HG03108 (cell line): ENCODE results near the gene CRB1.

Experiments
- ATAC-seq: cut with Tn5 transposase; IDR thresholded peaks from one replicate; pipeline ENCODE4 v1.9.1; 2021; ENCODE audit warnings: moderate library complexity; ENCODE audit not compliant: unreplicated experiment

Gene CRB1

DNA sequence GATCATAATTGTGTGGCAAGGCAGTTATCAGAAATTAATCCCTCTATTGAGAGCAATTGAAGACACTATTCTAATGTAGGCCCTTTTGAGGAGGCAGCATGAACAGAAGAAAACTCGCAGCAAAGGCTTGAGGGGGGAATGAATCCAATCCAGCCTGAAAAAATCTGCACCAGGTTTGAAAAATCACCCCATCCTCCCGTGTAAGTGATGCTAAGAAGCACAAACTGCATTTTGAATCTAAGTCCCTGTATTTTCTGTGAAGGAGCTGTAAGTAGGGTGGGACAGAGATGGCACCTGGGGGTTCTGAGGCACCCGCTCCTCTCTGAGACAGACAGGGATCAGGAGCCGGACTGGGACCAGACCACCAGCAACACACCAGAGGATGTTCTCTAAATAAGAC is at the start of gene CRB1:
Gene CRB1 (plus strand): TSS at position 241 of the 400 bp plus-strand sequence. CDS start 161 bp downstream, outside the sequence.
- ATAC-seq = no peak

DNA sequence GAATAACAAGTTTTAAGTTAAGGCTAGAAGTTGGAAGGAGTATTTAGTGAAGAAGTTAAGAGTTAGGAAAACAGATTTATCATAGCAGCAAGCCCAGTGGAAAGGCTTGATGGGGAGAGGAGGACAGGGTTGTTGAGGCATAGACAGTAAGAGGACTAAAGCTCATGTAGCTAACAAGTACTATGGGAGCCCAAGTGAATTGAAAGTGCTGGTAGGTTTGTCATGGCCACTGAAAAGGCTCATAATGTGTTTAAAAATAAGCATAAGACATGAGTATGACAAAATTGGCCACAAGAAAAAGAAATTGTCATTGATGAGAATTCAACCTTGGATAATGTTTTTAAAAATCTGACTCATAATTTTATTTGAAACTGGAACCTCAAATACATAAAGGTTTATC is 49.2 kb upstream of the CRB1 start:
- ATAC-seq = no peak

DNA sequence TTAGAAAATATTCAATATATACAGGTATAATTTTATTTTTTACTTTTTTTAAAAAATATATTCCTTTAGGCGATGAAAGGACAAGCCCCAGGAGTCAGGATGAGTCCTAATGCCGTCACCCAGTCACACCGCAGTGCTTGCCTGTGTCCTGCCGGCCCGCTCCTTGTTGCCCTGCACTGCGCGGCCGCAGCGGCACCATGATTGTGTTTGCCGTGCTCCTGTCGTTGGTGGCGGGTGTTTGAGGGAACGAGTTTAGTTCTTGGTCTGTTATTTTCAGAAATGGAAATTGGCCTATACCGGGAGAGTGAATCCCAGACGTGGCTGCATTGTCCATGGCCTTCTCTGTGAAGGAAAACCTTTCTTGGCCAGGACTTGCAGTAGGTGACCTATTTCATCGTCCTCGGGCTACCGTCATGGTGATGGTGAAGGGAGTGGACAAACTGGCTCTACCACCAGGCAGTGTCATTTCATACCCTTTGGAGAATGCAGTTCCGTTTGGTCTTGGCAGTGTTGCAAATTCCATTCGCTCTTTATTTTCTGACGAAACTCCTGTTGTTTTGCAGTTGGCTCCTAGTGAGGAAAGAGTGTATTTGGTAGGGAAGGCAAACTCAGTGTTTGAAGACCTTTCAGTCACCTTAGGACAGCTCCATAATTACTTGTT is 45.9 kb upstream of the CRB1 start:
- no peak for ATAC-seq

DNA sequence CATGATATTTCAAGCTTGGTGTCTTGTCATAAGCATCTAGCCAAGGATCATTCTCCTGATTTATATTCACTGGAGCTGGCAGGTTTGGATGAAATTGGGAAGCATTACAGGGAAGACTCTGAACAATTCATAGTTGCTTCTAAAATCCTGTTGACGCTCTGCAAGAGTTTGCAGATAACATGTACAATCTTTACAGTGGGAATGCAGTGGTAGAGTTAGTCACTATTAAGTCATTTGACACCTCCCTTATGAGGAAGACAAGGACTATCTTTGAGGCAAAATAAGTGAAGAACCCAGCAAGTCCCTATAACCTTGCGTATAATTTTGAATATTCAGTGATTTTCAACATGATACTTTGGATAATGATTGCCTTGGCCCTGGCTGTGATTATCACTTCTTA is 45.3 kb upstream of the CRB1 start:
- no peak for ATAC-seq

DNA sequence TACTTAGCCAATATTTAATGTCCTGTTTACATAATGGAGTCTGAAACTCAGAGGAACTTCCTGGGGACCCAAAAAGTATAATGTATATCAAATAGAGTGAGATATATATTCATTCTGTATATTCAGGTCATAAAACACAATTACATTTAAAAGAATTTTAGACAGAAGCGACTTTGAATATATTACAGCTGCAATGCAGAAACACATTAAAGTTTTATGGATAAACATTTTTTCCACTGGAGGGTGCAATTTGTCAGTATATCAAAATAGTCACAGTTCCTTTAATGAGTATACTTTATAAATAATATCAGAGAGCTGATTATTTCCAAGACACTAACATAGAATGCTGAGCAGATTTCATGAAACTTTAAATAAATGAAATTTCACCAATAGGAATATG is 43.9 kb upstream of the CRB1 start:
- ATAC-seq = no peak

DNA sequence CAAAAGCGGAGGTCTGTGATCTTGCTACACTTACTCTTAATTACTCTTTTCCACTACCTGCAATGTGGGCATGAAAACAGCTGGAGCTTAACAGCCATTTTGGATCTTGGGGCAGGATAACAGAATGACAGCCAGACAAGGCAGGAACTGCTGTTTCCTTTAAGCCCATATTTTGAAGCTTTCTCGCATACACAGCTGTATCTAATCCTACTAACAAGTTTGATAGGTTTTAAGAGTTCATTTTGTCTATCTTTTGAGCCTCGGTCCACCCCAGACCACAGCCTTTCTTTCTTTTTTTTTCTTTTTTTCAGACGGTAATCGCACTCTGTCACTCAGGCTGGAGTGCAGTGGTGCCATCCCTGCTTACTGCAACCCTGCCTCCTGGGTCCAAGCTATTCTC is 42.4 kb upstream of the CRB1 start:
- no peak for ATAC-seq

DNA sequence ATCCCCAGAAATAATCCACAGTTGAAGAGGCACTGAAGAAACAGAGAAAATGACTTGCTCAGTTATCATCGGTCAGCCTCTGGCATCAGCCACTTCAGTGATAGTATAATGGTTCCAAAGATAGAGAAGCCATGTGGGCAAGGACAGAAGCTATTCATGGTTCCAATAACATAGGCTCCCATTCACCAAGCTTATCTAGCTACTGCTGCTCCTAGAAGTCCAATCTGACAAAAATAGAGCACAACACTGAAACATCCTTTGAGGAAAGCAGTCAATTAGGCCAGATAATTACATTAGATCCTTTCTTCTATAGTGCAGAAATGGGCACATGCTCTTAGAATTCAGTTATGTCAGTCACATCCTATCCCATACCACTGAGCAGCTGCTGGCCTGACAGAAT is 33.5 kb upstream of the CRB1 start:
- no peak for ATAC-seq

DNA sequence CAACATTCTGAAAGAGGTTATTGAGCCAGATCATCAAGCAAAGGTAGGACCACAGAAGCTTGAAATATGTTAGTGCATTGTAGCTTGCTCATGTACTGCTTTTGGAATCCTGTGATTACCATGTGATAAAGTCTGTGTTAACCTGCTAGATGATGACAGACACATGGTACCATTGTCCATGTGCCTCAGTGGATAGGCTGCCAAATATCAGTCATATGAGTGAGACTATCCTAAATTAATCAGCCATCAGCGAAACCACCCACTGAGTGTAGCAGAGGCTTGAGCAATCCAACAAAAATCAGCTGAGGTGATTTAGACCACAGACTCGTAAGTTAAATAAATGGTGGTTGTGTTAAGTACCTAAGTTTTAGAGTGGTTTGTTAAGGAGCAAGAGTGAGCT is 32.7 kb upstream of the CRB1 start:
- ATAC-seq = no peak

DNA sequence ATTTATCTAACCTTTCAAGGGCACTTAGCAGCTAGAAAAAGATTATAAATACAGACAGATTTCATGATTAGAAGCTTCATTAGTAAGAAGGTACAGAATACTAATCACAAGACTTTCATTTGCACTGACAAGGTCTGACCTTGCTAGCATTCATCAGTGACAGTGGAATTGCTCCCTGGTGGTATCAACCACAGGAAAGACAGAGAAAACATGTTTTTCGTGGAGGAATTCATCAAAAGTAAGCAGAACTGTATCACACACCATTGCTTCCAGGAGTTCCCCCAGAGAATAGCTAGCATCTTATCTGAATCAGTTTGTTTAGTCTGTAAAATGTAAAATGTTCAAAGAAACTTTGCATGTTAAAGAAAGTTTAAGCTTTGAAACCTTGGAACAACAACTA is 20.6 kb upstream of the CRB1 start:
- no peak for ATAC-seq

DNA sequence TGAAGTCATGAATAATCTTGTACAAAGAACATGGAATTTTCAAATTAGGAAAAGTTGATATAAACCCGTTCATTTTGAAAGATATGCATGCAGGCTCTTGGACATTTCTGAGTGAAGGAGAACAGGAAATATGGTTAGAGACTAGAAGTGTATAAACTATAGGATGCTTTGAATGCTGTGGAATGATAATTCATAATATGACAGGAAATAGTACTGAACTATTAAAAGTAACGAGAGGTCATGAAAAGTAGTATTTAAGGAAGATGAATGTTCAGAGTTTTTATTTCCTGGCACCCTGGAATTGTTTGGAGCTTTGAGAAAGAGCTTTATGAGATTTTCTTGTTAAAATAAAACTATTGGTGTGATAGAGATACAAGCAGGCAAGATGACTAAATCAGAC is 18.7 kb upstream of the CRB1 start:
- no peak for ATAC-seq

DNA sequence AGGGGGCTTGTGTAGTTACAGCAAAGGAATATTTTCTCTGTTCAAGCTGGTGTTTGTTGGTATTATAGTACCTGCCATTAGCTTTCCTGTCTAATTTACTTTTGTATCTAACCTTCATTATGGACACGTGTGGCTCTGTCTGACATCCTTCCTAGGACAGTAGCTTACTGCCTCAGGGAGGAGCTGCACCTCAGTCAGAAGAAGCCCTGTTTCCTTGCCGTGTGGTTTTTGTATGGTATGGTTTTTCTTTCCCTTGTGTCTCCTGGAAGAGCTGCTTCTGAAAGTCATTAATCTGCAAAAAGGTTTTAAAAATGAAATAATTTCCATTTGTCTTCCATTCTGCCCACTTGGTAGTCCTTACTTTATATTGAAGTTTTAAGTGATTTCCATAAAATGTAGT is 17.4 kb upstream of the CRB1 start:
- no peak for ATAC-seq

DNA sequence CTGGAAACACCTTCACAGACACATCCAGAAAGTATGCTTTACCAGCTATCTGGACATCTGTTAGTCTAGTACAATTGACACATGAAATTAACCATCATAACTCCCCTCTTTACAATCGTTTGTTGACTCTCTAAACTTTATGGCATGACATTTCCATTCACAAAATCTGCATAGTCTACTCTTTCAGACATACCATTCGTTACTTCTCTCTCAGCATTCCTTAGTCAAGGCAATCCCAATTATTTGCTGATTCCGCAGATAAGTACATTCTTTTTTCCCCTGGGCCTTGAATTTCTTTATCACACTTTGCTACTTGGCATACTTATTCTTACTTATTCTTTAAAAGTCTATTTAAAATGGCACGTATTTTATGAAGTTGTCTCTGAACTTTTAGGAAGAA is 15.1 kb upstream of the CRB1 start:
- ATAC-seq = no peak

DNA sequence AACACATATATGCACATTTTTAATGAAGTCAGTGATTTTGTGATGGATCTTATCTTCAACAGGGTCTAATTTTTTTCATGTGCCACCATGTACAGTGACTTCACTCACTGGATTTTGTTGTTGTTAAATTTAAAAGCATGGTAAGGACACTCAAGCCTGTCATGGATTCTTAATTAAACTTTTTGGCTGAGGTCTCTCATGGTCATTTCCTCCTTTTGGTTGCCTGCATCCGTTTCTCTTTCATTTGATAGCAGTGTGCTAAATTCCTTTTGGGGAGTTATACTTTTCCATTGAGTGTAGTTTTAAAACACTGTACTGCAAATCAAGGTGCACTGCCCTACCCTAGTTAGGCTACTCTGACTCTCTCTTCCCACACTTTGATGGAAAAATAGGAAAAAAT is 13.2 kb upstream of the CRB1 start:
- no peak for ATAC-seq

DNA sequence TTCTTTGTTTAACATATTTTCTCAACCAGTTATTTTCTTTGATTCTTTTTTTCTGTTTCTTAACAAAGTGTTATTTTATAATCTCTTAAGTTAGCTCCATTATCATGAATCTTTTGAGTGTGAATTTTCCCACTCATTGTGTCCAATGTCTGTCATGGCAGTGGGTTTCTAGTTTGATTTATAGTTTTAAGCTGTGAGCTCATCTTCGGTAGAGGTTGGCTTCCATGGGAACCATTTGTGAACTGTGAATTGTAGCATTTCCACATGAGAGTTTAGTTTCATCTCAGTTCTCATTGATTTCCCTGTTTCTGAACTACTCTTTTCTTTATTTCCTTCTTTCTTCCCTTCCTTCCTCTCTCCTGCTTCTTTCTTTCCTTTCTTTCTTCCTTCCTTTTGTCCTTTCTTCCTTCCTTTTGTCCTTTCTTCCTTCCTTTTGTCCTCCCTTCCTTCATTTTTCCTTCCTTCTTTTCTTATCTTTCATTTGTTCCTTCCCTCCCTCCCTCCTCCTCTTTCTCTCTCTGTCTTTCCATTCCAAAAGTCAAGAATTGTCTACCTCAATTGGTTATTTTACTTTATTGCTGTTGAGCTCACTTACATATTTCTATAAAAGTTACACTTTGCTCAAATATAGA is 3.0 kb upstream of the CRB1 start:
- no peak for ATAC-seq

DNA sequence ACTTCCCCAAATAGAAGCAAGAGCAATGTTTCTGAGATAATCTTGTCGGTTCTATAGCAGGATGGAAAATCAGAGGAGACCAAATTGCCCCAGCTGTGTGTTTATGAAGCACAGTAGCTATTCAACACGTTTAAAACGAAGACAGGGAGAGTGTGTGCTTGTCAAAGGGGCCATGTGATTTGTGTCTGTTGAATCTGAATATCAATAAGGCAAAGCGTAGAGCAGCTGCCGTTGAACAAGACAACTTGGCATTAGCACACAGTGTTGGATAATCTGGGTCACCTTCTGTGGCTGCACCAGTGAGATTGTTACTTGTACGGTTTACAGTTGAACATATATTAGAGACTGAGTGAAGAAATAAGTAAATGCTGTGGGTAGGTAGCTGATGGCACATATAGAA is 1.0 kb downstream of the CRB1 start:
- ATAC-seq = no peak

DNA sequence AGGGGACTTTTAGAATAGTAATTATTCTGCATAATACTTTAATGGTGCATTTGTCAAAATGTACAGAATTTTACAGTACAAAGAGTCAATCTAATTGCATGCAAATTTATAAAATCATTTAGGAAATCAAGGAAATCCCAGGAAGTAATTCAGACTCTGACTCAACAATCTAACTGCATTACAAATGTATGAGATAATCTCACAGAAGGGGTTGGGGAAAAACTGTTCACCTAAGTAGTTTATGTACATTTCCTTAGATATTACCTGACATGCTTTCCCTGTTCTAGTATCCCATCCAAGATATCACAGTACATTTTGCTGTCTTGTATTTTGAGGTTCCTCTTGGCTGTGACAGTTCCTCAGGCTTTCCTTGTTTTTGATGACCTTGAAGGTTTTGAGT is 4.7 kb downstream of the CRB1 start:
- no peak for ATAC-seq

DNA sequence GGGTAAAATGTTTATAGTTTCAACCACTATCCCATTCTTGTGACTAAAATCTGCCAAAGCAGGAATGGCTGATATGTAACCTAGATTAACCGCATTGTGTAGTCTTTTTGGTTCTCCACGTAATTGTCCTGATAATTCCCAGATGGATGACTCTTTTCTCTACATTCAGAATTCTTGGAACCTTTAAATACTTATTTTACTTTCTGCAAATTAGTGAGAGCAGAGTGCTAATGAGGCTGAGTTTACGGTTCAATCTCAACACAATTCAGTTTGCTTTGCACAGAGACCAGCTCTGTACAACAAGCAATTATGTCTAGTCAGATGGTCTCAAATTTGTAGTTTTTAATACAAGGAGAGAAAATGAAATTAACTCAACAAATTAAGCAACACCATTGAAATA is 9.1 kb downstream of the CRB1 start:
- no peak for ATAC-seq

DNA sequence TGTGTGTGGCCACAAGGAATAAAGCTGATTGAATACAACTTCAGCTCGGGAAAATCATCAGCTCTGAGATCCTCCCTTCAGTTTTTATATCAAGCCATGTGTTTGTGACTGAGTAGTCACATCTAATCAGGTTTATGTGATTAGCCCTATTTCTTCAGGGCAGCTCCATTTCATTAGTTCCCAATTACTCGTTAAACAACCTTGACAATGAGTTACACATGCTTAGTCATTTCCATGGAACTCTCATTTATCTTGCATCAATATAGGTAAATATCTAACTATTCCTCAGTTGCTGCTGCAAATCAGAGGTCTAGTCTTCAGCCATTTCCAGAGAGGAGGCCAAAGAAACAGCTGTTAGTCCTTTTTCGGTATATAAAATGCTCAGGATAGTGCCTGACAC is 16.3 kb downstream of the CRB1 start:
- no peak for ATAC-seq

DNA sequence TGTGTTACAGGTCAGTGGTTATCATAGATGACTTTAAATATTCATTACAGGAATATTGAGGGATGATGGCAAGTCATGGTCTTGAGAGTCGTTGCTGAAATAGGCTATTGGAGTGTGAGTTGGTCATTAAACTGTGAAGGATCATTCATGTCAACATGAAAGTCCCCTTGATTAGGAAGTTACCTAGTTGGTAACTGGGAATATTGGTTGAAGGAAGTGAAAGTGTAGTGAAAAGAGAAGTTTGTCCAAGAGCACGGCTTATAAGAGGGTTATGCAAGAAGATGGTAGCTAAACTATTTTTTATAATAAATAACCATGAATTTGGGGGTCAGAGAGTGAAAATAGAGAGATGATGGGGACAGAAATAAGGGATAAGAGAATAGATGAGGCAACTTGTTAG is 16.9 kb downstream of the CRB1 start:
- ATAC-seq = no peak

DNA sequence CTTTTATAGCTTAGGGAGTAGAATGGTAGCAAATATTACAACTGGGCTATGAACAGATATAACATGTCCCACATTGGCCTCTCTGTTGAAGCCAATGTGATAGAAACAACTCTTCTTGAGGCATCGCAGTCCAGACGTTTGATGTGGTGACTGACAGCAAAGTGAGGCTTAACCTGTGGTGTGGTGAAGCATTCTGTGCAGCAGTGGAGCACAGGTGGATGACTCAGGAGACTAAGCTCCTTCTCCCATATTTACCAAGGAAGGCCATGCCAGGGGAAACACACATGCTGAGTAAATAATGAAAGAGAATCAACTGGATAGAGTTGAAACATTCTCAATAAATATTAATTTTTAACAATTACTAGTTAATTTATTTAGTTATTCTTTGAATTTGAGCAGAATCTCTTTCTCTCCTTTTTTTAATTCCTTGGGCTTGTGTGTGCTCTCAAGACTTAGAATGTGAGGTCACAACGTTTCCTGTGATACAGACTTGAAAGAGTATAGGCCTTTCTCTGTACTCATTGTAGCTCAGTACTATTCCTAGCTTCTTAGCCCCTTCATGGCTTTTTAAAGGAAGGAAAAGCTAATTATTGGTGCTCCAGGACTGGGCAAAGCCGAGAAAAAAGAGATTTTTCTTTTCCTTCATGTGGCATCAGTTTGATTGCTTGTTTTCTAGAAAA is 17.6 kb downstream of the CRB1 start:
- ATAC-seq = no peak

DNA sequence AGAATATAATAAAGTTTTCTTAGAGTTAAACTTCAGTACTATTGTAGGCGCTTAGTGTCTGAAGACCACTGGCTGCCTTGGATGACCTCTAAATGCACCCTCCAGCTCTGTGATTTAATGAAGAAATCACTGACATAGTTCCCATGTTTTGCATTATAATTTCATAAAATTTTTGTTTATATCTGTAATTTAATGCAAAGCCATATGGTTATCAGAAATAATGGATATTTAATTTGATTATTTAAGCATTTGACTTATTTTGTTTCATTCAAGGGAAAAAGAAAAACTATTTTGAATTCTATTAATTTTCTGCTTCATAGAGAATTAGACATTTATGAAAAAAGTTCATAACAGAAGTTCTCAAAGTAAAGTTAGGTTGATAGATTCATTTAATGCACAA is 18.6 kb downstream of the CRB1 start:
- ATAC-seq = no peak

DNA sequence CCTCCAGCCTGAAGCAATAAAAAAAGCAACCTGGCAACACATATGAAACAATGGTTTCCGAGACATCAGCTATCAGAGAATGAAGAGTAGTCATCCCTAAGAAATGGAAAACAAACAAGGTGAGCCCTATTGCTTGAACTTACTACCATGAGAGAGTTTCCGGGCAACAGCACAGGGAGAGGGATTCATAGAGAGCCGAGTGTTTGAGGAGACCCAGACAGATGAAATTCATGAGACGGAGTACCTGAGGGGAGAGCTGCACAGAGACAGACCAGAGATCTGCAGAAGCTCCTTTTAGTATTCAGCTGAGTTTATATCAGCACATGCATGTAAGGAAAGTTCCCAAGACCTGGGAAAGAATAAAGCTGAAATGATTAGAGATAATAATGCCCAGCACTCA is 19.8 kb downstream of the CRB1 start:
- ATAC-seq = no peak

DNA sequence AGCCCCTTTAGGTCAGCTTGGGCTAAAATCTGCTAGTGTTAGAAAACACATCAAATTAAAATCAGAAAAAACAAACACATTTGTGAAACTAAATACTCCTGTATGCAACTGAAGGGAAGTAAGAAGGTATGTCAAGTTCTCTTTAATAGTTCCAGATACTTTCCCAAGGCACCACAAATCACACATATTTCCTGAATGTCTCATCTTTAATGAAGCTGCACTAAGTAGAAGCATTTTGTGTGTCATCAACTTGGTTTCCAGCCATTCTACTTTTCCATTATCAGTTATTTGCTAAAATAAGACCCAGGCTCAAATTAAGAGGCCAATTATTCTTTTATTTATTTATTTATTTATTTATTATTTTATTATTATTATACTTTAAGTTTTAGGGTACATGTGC is 34.7 kb downstream of the CRB1 start:
- ATAC-seq = no peak
